HG03432 (cell line): ENCODE measurements around the gene KATNAL1.

Experiments
- ATAC-seq: cut with Tn5 transposase; IDR thresholded peaks from one replicate; pipeline ENCODE4 v1.9.1; 2021; ENCODE audit warnings: mild to moderate bottlenecking, moderate library complexity; ENCODE audit not compliant: unreplicated experiment

KATNAL1 gene

DNA sequence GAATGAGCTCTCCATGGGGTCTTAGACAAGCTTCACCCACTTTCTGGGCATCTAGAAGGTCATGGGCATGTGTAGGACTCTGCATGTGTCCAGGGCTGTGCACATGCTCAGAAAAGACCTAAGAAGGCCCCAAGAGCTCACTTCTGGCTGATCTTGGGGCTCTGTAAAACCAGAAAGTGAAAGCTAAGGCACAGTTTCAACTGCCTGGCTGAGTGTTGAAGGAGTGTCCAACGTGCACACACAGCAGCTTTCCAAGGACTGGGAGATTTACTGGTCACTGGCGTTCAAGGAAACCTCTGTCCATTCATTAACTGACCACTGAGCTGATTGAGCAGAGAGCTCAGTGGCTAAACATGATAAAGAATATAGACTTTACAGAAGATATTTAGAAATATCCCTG lies 137.9 kb downstream of the KATNAL1 start:
- ATAC-seq, result no peak

- no peak for ATAC-seq
These were observed 141.6 kb downstream of the KATNAL1 start for GRCh38 chr13:30165796-30166195.

DNA sequence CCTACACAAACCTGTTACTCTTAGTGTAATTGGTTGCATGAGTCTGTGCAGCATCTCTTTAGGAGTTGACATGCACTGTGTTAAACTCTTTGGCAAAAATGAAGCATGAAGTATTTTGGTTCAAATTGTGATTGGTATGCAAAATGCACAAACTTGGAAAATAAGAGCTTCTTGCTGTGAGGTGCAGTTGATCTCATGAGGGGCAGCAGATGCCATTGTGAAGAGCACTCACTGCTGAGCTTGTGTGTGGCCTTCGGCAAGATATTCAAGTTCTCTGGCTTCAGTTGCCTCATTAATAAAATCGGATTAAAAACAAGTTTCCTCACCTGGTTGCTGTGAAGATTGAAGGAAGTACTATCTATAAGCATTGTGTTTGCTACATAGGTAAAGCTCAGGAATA lies 142.3 kb downstream of the KATNAL1 start:
- ATAC-seq, result no peak

DNA sequence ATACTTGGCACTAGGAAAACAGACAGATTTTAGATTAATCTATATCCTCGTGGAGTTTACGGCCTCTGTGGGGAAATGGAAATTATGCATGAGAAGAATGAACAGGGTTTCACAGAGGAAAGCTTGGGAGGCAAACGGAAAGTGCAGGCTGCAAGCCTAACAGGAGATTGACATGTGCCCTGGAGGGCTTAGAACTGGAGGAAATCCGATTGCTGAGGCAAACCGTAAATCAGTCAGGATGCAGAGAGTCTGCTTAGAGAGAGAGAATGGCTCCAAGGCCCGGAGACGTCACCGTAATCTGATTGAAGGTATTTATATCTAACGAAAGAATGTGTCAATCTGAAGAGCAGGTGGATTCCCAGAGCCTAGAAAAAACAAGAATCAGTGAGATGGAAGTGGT lies 143.2 kb downstream of the KATNAL1 start:
- ATAC-seq, result no peak

DNA sequence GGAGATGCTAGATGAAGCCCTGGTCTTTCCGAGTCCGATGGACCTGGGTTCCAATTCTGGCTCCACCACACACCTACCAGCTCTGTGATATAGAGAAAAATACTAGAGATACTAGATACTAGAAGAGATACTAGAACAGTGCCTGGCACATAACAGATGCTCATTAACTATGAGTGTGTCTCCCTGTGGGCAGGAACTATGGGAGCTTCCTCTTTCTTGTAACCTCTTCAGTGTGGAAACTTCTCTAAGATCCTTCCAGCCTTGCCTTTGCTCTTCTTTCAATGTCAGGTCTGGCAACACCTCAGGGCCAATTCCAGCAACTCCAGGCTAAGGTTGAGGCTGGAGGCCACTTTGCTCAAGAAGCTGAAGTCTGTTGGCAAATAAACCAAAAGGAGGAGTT lies 143.9 kb downstream of the KATNAL1 start:
- ATAC-seq, result no peak

- ATAC-seq, result no peak
These were observed 147.9 kb downstream of the KATNAL1 start for GRCh38 chr13:30159446-30159839.

DNA sequence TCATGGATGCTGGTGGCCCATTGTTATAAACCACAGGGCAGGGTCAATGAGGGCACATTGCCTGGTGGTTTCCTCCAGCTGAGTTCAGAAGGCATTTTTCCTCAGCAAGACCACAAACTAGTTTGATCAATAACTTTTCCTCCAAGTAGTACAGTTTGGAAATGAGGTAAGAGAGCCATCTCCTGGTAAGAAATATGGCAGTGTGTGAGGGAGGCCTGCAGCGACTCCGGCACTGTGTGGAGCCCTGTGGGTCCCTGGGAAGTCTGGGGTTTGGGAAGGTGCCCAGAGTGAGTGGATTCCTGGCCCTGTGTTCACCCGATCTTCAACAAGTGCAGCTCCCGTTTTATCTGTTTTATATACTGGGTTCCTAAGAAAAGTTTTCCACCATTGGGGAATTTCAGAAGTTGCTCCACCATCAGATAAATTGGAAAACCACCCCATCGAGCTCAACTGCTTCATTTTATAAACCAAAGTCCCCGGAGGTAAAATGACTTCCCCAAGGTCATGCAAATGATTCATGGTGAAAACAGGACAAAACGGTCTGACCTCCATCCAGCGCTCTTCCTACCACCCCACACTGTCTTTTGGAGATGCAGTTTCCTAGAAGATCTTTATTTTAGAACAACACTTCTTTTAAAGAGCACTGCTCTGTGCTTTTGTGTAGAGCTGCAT lies 148.4 kb downstream of the KATNAL1 start:
- ATAC-seq, result no peak

DNA sequence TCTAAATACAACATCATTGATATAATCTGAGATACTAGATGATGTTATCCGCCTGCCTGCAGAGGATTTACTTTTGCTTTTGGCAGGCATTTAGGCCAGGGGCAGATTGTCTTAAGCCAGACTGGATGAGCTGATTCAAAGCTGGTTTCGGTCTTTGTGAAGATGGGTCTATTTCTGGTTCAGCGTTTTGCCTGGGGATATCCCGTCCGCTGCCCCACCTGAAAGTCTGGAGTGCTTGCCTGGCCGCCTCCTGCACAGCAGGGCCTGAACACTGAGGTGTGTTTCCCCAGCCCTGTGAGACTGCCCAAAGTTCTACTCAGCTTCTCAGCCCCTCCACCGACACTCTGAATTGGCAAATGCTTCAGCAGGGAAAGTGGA lies 149.7 kb downstream of the KATNAL1 start:
- ATAC-seq, result no peak

GRCh38 chr13:30156826-30157615 lies 150.3 kb downstream of the KATNAL1 start:
- no peak for ATAC-seq

DNA sequence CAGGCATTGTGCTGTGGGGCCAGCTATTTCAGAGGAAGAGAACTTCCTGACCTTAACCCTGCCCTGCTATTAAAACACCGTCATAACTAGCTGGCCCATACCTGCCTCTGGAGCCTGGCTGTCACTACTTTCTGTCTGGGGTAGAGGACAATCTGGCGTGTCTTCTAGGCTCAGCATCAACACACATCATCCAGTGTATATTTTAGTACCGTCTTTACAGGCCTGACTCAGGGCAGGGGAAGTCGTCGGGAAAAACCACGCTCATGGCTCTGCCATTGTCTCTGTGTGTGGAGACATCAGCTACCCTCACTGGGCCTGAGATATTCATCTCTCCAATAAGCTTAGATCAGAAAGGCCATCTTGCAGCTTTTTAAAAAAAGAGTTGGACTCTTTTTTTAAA lies 151.1 kb downstream of the KATNAL1 start:
- no peak for ATAC-seq

DNA sequence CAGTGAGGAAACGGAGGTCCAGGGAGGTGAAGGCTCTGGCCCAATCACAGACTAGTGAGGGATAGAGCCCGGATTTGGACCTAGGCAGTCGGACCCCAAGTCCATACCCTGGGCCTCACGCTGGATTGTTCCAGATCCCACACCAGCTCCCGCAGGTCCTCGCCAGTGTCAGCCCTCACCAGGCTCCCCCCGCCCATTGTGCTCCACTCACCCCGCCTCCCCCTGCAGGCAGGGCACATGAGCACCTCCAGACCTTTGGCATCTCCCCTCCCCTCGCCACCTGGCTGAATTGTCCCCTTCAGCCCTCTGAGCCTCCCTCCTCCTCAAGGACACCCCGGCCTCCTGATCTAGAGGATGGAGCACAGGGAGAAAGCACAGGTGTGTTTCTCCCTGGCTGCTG lies 152.4 kb downstream of the KATNAL1 start:
- no peak for ATAC-seq

GRCh38 chr13:30154531-30154930 lies 152.8 kb downstream of the KATNAL1 start:
- no peak for ATAC-seq

- ATAC-seq, result no peak
These were observed 153.6 kb downstream of the KATNAL1 start for GRCh38 chr13:30153545-30154426.
